Activated T-cell treated with anti-CD3 and anti-CD28 coated beads, Interleukin-2, amount 50 U/mL, for 4 hours (primary cell): Measurements from ENCODE around the gene CCL5. TPM values are rescaled to one million over a fixed set of nuclear protein-coding genes. Genes with fewer than 3 reads are reported as not detected.
A peak's percentile ranks its signal among the peaks of the same experiment; 100 is the strongest.
"Not testable (repeated sequence)": the region's sequence is repeated elsewhere in the genome, so short reads cannot be mapped to it uniquely, and the experiment has no call there.

Experiments
- ATAC-seq, 2 donors: fragments of 200-7000 bp; cut with Tn5 transposase; one replicate each; pipeline ENCODE4 v1.10.0; 2021
- DNase-seq: peaks from one replicate; pipeline ENCODE4 v3.0.0-alpha.2; 2020
- H3K27me3 Mint-ChIP-seq: one replicate; pipeline ENCODE4 v1.8.0; 2021; ENCODE audit warnings: low read depth, mixed read lengths
- H3K36me3 Mint-ChIP-seq: one replicate; pipeline ENCODE4 v1.8.0; 2022; ENCODE audit warnings: mixed read lengths; ENCODE audit not compliant: insufficient read depth
- H3K4me1 Mint-ChIP-seq: one replicate; pipeline ENCODE4 v1.8.0; 2021; ENCODE audit warnings: low read depth, mixed read lengths
- H3K4me3 Mint-ChIP-seq: one replicate; pipeline ENCODE4 v1.8.0; 2021; ENCODE audit warnings: mild to moderate bottlenecking, moderate library complexity, mixed read lengths
- H3K9me3 Mint-ChIP-seq: one replicate; pipeline ENCODE4 v1.8.0; 2021; ENCODE audit warnings: mixed read lengths
- total RNA-seq, 3 donors: library from RNA; stranded (reverse); gene quantifications; one replicate each; pipeline ENCODE4 v1.2.1, GENCODE V29; 2021

The CCL5 gene
- total RNA-seq, 3 donors from 2014 or later: 19.9 to 72.3 (median 64.7) TPM

DNA sequence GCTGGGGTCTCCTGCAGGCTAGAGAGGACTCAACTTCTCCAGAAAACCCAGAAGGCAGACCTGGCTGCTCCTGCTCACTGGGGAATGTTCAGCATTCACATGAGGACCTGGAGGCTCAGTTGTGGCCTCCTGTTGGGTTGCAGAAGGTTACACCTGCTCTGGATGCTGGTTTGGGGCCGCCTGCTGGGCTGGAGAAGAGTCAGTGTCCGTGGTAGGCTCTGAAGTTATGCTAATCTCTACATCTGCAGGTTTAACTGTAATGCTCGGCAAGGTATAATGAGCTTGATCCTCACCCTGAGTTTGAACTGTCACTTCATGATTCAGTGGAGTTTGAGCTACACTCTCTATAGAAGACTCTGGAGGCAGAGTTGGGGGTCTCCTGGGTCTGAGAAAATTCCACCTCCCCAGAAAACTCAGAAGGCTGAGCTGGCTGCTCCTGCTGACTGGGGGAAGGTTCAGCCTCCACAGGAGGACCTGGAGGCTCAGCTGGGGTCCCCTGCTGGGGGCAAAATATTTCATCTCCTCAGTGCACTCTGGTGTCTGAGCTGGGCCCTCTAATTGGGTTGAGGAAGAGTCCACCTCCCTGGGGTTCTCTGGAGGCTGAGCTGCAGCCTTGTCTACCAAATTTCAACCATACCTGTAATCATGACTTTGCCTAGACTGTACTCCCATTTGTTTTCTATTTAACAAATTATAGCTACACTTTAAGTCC lies 26.9 kb upstream of the CCL5 start:
- H3K4me3 Mint-ChIP-seq: no peak overlapping the region
- DNase-seq: no peak
- H3K9me3 Mint-ChIP-seq: no peaks in the 10 kb centered on the region
- ATAC-seq: no peak
- H3K4me1 Mint-ChIP-seq: peaks cover 7% of the 10 kb centered on the region
- H3K36me3 Mint-ChIP-seq: no peaks in the 10 kb centered on the region
- no peaks in the 10 kb centered on the region for H3K27me3 Mint-ChIP-seq

GRCh38 chr17:35906191-35906925 lies 26.2 kb upstream of the CCL5 start:
- Mint-ChIP-seq H3K36me3 (no peaks in the 10 kb centered on the region), H3K4me1 (peaks cover 7% of the 10 kb centered on the region), H3K4me3 (no peak overlapping the region), H3K9me3 (no peaks in the 10 kb centered on the region), H3K27me3 (no peaks in the 10 kb centered on the region)
- no peak for ATAC-seq
- no peak for DNase-seq

DNA sequence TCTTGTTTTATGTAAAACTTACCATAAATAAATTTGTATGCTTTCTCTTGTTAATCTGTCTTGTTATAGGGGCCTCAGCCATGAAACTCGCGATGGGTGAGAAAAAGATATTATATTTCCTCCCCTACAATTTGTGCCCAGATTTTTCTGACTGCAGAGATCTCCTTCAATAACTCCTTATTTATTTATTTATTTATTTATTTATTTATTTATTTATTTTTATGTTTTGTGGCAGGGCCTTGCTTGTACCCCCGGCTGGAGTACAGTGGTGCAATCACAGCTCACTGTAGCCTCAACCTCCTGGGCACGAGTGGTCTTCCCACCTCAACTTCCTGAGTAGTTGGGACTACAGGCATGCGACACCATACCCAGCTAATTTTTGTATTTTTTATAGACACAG lies 23.3 kb upstream of the CCL5 start:
- ATAC-seq (no peak), DNase-seq (no peak)
- Mint-ChIP-seq H3K4me1 (peaks cover 35% of the 10 kb centered on the region), H3K9me3 (no peaks in the 10 kb centered on the region), H3K36me3 (no peaks in the 10 kb centered on the region), H3K27me3 (no peaks in the 10 kb centered on the region), H3K4me3 (no peak overlapping the region)

- ATAC-seq: no peak
- H3K36me3 Mint-ChIP-seq: no peaks in the 10 kb centered on the region
- H3K27me3 Mint-ChIP-seq: no peaks in the 10 kb centered on the region
- H3K4me3 Mint-ChIP-seq: no peak overlapping the region
- peaks cover 41% of the 10 kb centered on the region for H3K4me1 Mint-ChIP-seq
- no peaks in the 10 kb centered on the region for H3K9me3 Mint-ChIP-seq
- no peak for DNase-seq
Measured at GRCh38 chr17:35901631-35902175, 21.5 kb upstream of the CCL5 start.

DNA sequence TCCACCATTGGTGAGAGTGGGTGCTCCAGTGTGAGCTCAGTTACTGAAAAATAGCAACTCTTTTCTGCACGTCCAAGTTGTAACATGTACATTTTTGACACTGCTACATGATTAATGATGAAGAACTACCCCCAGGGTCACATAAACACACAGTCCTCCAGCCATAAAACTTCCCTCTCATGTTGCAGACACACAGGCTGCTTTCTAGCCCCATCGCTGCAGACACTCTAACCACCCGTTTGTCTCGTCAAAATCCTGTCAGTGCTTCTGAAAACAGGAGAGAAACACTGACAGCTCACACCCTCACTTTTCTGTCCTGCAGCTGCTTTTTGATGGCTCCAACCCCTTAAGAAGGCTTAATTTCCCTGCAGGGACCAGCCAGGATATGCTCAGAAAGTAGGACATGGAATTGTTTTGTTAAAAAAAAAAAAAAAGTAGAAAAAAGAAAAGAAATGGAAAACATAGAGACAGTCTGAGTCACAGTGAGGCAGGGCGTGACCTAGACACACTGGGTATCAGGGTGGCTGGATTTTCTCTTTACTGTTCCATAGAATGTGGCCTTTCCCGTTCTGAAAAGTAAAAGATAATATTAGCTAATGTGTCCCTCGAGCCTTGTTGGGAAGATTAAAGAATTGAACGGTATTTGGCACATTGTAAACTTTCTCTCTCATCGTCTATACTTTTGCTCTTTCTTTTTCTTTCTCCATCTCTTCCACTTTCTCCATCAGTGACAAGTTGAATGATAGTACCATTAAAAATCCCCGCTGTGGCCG lies 20.7 kb upstream of the CCL5 start:
- Mint-ChIP-seq H3K27me3 (no peaks in the 10 kb centered on the region), H3K4me3 (peak overlapping the region; percentile 61), H3K4me1 (peaks cover 48% of the 10 kb centered on the region), H3K36me3 (no peaks in the 10 kb centered on the region), H3K9me3 (no peaks in the 10 kb centered on the region)
- ATAC-seq: peak in 1 of 2 donors; percentile 25
- no peak for DNase-seq

GRCh38 chr17:35900280-35900679 lies 20.1 kb upstream of the CCL5 start:
- H3K4me3 Mint-ChIP-seq: peak overlapping the region; percentile 61

GRCh38 chr17:35898283-35899070 lies 18.3 kb upstream of the CCL5 start:
- no peaks in the 10 kb centered on the region for H3K36me3 Mint-ChIP-seq
- H3K27me3 Mint-ChIP-seq: no peaks in the 10 kb centered on the region
- no peaks in the 10 kb centered on the region for H3K9me3 Mint-ChIP-seq
- DNase-seq (peak; percentile 40), ATAC-seq (peak; percentile 72 to 74)
- H3K4me1 Mint-ChIP-seq: peaks cover 63% of the 10 kb centered on the region
- peak overlapping the region; percentile 56 for H3K4me3 Mint-ChIP-seq

More at GRCh38 chr17:35900280-35900679, 20.1 kb upstream of the CCL5 start:
- H3K9me3 Mint-ChIP-seq: no peaks in the 10 kb centered on the region
- no peaks in the 10 kb centered on the region for H3K36me3 Mint-ChIP-seq
- no peaks in the 10 kb centered on the region for H3K27me3 Mint-ChIP-seq
- ATAC-seq: no peak
- H3K4me1 Mint-ChIP-seq: peaks cover 53% of the 10 kb centered on the region
- DNase-seq: no peak

GRCh38 chr17:35897772-35898171 lies 17.6 kb upstream of the CCL5 start:
- H3K9me3 Mint-ChIP-seq, H3K27me3 Mint-ChIP-seq, DNase-seq, H3K36me3 Mint-ChIP-seq: not testable (repeated sequence)
- Mint-ChIP-seq H3K4me3 (peak overlapping the region; percentile 43), H3K4me1 (peaks cover 64% of the 10 kb centered on the region)
- ATAC-seq: peak in 1 of 2 donors; percentile 5

GRCh38 chr17:35895636-35896587 lies 15.8 kb upstream of the CCL5 start:
- Mint-ChIP-seq H3K36me3 (no peaks in the 10 kb centered on the region), H3K4me3 (peak overlapping the region; percentile 67), H3K4me1 (peaks cover 73% of the 10 kb centered on the region), H3K9me3 (no peaks in the 10 kb centered on the region), H3K27me3 (no peaks in the 10 kb centered on the region)
- peak; percentile 17 for DNase-seq
- peak; percentile 36 to 52 for ATAC-seq

- Mint-ChIP-seq H3K27me3 (no peaks in the 10 kb centered on the region), H3K9me3 (no peaks in the 10 kb centered on the region), H3K4me3 (no peak overlapping the region), H3K4me1 (peaks cover 70% of the 10 kb centered on the region), H3K36me3 (no peaks in the 10 kb centered on the region)
- DNase-seq (no peak), ATAC-seq (no peak)
Measured at GRCh38 chr17:35894206-35894605, 14.0 kb upstream of the CCL5 start.

DNA sequence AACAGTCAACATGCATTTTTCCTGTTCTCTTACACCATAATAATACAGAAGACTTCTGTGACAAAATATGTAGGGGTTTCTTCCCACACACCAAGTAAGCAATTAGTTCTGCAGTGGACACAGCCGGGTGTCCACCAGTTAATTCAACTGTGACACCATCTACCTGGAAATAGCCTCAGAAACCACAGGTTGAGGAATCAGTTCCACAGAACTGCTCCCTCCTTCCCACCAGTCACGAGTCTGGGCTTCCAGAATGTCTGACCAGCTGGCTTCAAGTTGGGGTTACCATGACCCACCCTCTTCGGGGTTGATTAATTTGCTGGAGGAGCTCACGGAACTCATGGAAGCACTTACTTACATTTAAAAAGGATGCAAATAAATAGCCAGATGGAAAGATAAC lies 13.6 kb upstream of the CCL5 start:
- peaks cover 71% of the 10 kb centered on the region for H3K4me1 Mint-ChIP-seq
- H3K36me3 Mint-ChIP-seq: no peaks in the 10 kb centered on the region
- H3K9me3 Mint-ChIP-seq: no peaks in the 10 kb centered on the region
- no peak overlapping the region for H3K4me3 Mint-ChIP-seq
- DNase-seq: no peak
- ATAC-seq: no peak
- no peaks in the 10 kb centered on the region for H3K27me3 Mint-ChIP-seq

DNA sequence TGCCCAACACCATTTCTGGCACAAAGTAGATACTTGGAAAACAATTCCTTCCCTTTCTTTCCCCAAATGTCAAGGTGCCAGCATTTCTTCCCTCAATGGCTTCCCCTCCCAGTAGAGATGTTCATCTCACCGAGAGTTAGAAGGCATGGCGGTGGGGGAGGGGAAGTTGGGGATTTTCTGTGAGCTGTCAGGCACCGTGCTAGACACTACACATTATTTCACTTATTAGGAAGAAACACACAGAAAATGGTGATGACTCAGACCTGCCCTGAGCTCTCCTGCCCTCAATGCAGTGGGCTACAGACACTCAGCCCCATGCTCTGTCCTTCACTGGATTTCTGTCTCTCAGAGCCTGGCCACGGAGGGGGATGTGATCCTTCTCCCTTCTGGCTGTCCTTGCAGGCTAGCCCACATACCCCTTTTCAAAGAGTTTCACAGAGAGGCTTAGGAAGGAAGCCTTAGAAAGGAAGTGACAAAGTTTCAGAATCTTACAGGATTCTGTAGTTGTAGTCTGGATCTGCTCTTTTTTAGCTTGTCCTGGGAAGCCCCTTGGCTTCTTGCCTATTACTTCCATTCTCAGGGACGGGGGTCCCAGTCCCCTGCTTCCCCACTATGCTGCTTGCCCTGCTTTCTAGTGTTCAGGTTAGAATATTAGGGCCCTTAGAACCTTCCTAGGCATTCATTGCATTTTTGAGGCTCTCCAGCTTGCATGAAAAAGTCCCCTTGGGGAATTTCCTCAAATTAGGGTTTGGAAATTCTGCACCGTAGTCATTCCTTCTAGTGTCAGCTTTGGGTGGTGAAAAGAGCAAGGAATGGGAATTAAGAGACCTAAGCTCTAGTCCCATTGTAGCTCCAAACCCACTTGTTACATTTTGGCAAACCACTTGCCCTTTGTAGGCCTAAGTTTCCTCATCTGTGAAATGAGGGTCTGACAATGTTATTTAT lies 12.2 kb upstream of the CCL5 start:
- DNase-seq (peak; percentile 68), ATAC-seq (peak; percentile 54 to 58)
- Mint-ChIP-seq H3K36me3 (no peaks in the 10 kb centered on the region), H3K27me3 (no peaks in the 10 kb centered on the region), H3K9me3 (no peaks in the 10 kb centered on the region), H3K4me1 (peaks cover 69% of the 10 kb centered on the region), H3K4me3 (no peak overlapping the region)
